Measurements from ENCODE around the gene OR8D2.

- TF ChIP-seq MXD4 (CRISPR knock-in tag; IDR thresholded peaks at IDR 0.05; ENCODE audit: borderline replicate concordance) (no peak), ZNF423 (CRISPR knock-in tag; IDR thresholded peaks at IDR 0.05) (no peak), NR2C2 (CRISPR knock-in tag; IDR thresholded peaks at IDR 0.05) (no peak), CBFB (CRISPR knock-in tag; IDR thresholded peaks at IDR 0.05; ENCODE audit: low read depth) (no peak), CTCF (IDR thresholded peaks at IDR 0.05) (no peak), FOXK1 (CRISPR knock-in tag; IDR thresholded peaks at IDR 0.05) (no peak), HMGXB4 (CRISPR knock-in tag; IDR thresholded peaks at IDR 0.05) (no peak)
Observed at GRCh38 chr11:124327775-124328174, 7.8 kb upstream of the OR8D2 start.
